Measurements from ENCODE around the gene DRC3.

GRCh38 chr17:18004884-18005305, 32.2 kb downstream of the DRC3 start:
- TF ChIP-seq, protein P1, sequence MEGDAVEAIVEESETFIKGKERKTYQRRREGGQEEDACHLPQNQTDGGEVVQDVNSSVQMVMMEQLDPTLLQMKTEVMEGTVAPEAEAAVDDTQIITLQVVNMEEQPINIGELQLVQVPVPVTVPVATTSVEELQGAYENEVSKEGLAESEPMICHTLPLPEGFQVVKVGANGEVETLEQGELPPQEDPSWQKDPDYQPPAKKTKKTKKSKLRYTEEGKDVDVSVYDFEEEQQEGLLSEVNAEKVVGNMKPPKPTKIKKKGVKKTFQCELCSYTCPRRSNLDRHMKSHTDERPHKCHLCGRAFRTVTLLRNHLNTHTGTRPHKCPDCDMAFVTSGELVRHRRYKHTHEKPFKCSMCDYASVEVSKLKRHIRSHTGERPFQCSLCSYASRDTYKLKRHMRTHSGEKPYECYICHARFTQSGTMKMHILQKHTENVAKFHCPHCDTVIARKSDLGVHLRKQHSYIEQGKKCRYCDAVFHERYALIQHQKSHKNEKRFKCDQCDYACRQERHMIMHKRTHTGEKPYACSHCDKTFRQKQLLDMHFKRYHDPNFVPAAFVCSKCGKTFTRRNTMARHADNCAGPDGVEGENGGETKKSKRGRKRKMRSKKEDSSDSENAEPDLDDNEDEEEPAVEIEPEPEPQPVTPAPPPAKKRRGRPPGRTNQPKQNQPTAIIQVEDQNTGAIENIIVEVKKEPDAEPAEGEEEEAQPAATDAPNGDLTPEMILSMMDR (IDR thresholded peaks at IDR 0.05; ENCODE audit: poor library complexity, severe bottlenecking), result peak; percentile 86
- TF ChIP-seq MXI1 (conservative IDR thresholded peaks at IDR 0.05; ENCODE audit: poor library complexity, severe bottlenecking), result no peak
- peak; percentile 66 for TF ChIP-seq RAD21 (conservative IDR thresholded peaks at IDR 0.05)
- TF ChIP-seq EZH2 (IDR thresholded peaks at IDR 0.05; ENCODE audit: borderline replicate concordance, insufficient read depth, low read length, poor library complexity, severe bottlenecking), result no peak
- peak; percentile 63 for TF ChIP-seq REST (IDR thresholded peaks at IDR 0.05; ENCODE audit: borderline replicate concordance)
- peak; percentile 71 for TF ChIP-seq SMC3 (conservative IDR thresholded peaks at IDR 0.05; ENCODE audit: poor library complexity)

Data from neural cell (in vitro differentiated cells).